Measurements from ENCODE around the gene C17orf107. TPM values are rescaled to one million over a fixed set of nuclear protein-coding genes. Genes with fewer than 3 reads are reported as not detected.

C17orf107 gene
- total RNA-seq, 1 experiment from 2014 or later, result 2.4 TPM

- no peaks in the 10 kb centered on the region for H3K36me3 ChIP-seq (ENCODE audit: control insufficient read depth, insufficient read depth, low read length)
- in situ Hi-C loops (cut with HindIII; ENCODE audit: low pct_unique_long_range_greater_than_20kb, low sequenced_read_pairs) (no loop called here), intact Hi-C loops (cut with micrococcal nuclease; ENCODE audit: unreplicated experiment) (no loop called here)
- ChIA-PET CTCF (no interaction called here), POLR2A (no interaction called here)
- H3K4me3 ChIP-seq (ENCODE audit: low read depth in 2 of 2, low read length in 2 of 2), result no peak within 1 kb of the TSS
- no peak for TF ChIP-seq REST (IDR thresholded peaks at IDR 0.05; ENCODE audit: insufficient read depth in 1 of 2, low read depth in 2 of 2, low read length in 1 of 2)
- no peak for TF ChIP-seq CTCF (IDR thresholded peaks at IDR 0.05)
- no peak for TF ChIP-seq POLR2AphosphoS5 (IDR thresholded peaks at IDR 0.05; ENCODE audit: low read depth, low read length)
- no peak for TF ChIP-seq SIN3A (IDR thresholded peaks at IDR 0.05; ENCODE audit: borderline replicate concordance, insufficient read depth, low read depth, low read length)
- no peak for TF ChIP-seq TCF7L2 (IDR thresholded peaks at IDR 0.05; ENCODE audit: low read depth, low read length)
- BruUV-seq (replicated peaks), result no TSS peak
- DNase-seq (ENCODE audit: low read depth, low spot score), result no peak
- no peaks in the 10 kb centered on the region for H3K4me1 ChIP-seq (ENCODE audit: control insufficient read depth, insufficient read depth, low read length)
- no peak within 1 kb of the TSS for H3K27ac ChIP-seq (ENCODE audit: low read length)
- H3K9me3 ChIP-seq (ENCODE audit: control insufficient read depth, insufficient read depth, low read depth, low read length), result no peaks in the 10 kb centered on the region
- no peak for ATAC-seq
- no peaks in the 10 kb centered on the region for H3K27me3 ChIP-seq (ENCODE audit: control insufficient read depth, insufficient read depth, low read length)
These were observed 32.6 kb downstream of the C17orf107 start, which contains the start of gene GP1BA for GRCh38 chr17:4931963-4932362. Gene GP1BA (plus strand): TSS chr17:4932277. CDS start chr17:4932605, 328 bp downstream.

- H3K4me3 ChIP-seq (ENCODE audit: low read depth in 2 of 2, low read length in 2 of 2), result no peak overlapping the region
- H3K27ac ChIP-seq (ENCODE audit: low read length), result no peak overlapping the region
- H3K4me1 ChIP-seq (ENCODE audit: control insufficient read depth, insufficient read depth, low read length), result no peaks in the 10 kb centered on the region
- ChIA-PET CTCF (no interaction called here), POLR2A (no interaction called here)
- no peaks in the 10 kb centered on the region for H3K27me3 ChIP-seq (ENCODE audit: control insufficient read depth, insufficient read depth, low read length)
- intact Hi-C loops (cut with micrococcal nuclease; ENCODE audit: unreplicated experiment) (no loop called here), in situ Hi-C loops (cut with HindIII; ENCODE audit: low pct_unique_long_range_greater_than_20kb, low sequenced_read_pairs) (no loop called here)
- ATAC-seq, result no peak
- no peak for DNase-seq (ENCODE audit: low read depth, low spot score)
- no peaks in the 10 kb centered on the region for H3K36me3 ChIP-seq (ENCODE audit: control insufficient read depth, insufficient read depth, low read length)
- BruUV-seq (replicated peaks), result no TSS peak
- no peaks in the 10 kb centered on the region for H3K9me3 ChIP-seq (ENCODE audit: control insufficient read depth, insufficient read depth, low read depth, low read length)
- TF ChIP-seq CTCF (IDR thresholded peaks at IDR 0.05) (no peak), SIN3A (IDR thresholded peaks at IDR 0.05; ENCODE audit: borderline replicate concordance, insufficient read depth, low read depth, low read length) (no peak), TCF7L2 (IDR thresholded peaks at IDR 0.05; ENCODE audit: low read depth, low read length) (no peak), REST (IDR thresholded peaks at IDR 0.05; ENCODE audit: insufficient read depth in 1 of 2, low read depth in 2 of 2, low read length in 1 of 2) (no peak), POLR2AphosphoS5 (IDR thresholded peaks at IDR 0.05; ENCODE audit: low read depth, low read length) (no peak)
These were observed 33.4 kb downstream of the C17orf107 start for GRCh38 chr17:4932756-4933155.
